HepG2 (cell line): ENCODE data around the gene B3GNT8. TPM values are rescaled to one million over a fixed set of nuclear protein-coding genes. Genes with fewer than 3 reads are reported as not detected.

Source experiments
- JDP2 ChIP-seq: sonication (generic); formaldehyde crosslinking; IDR thresholded peaks from 2 replicates; pipeline ENCODE4 v1.8.1; 2022; ENCODE audit warnings: missing genetic modification reagents, borderline replicate concordance
- NR2C2 ChIP-seq: sonication (generic); formaldehyde crosslinking; IDR thresholded peaks from 2 replicates; pipeline ENCODE4 v1.4.0; 2020; ENCODE audit warnings: missing genetic modification reagents, mild to moderate bottlenecking, moderate library complexity, borderline replicate concordance
- NR3C1 ChIP-seq: sonication (generic); formaldehyde crosslinking; IDR thresholded peaks from 2 replicates; pipeline ENCODE4 v1.4.0; 2020; ENCODE audit warnings: missing genetic modification reagents
- POLR2AphosphoS5 ChIP-seq: IDR thresholded peaks from 2 replicates; pipeline ENCODE4 v1.6.1; 2012; ENCODE audit warnings: low read depth, low read length
- ZNF136 ChIP-seq: sonication (generic); formaldehyde crosslinking; IDR thresholded peaks from 2 replicates; pipeline ENCODE4 v1.8.1; 2022; ENCODE audit warnings: low read depth, mild to moderate bottlenecking, moderate library complexity, missing genetic modification reagents
- ZNF350 ChIP-seq: sonication (generic); formaldehyde crosslinking; IDR thresholded peaks from 2 replicates; pipeline ENCODE4 v1.4.0; 2020; ENCODE audit warnings: mild to moderate bottlenecking, low read depth, missing genetic modification reagents, borderline replicate concordance
- ZNF460 ChIP-seq: sonication (generic); formaldehyde crosslinking; IDR thresholded peaks from 2 replicates; pipeline ENCODE4 v1.5.1; 2020; ENCODE audit warnings: missing genetic modification reagents, mild to moderate bottlenecking, borderline replicate concordance
- ZNF562 ChIP-seq: sonication (generic); formaldehyde crosslinking; IDR thresholded peaks from 2 replicates; pipeline ENCODE4 v1.8.0; 2022; ENCODE audit warnings: missing genetic modification reagents, borderline replicate concordance
- polyA plus RNA-seq, 8 experiments: library from polyadenylated mRNA; depleted of rRNA in 3 of 8; stranded (reverse) in 7 of 8; unstranded in 1 of 8; fragments of >200 nt; fragmentation: Illumina TruSeq in 4 of 8; extraction: Trizol in 4 of 8; gene quantifications; 2 replicates each; pipeline versions ENCODE4 v1.2.1 to v1.2.3, GENCODE V29; 2011 to 2016; ENCODE audit warnings: low read depth in 4 of 8, missing spikeins in 1 of 8, mixed read lengths in 1 of 8; ENCODE audit not compliant: insufficient read depth in 1 of 8
- total RNA-seq, 5 experiments: library from RNA; depleted of rRNA; stranded (reverse); fragments of >200 nt; fragmentation: Illumina TruSeq; extraction: Trizol; gene quantifications; 2 replicates each; pipeline ENCODE4 v1.2.3, GENCODE V29; 2016; ENCODE audit warnings: low read depth in 1 of 5
- TF ChIP-seq, protein P1 (sequence below): sonication (generic); formaldehyde crosslinking; IDR thresholded peaks from 2 replicates; pipeline ENCODE4 v1.5.0; 2020; ENCODE audit warnings: mild to moderate bottlenecking, missing genetic modification reagents, moderate library complexity
- TF ChIP-seq, protein P2 (sequence below): IDR thresholded peaks from 2 replicates; pipeline ENCODE4 v1.6.1; 2016; ENCODE audit warnings: missing compliant biosample characterization, missing genetic modification reagents, borderline replicate concordance
- TF ChIP-seq, protein P3 (sequence below): sonication (generic); formaldehyde crosslinking; IDR thresholded peaks from 2 replicates; pipeline ENCODE4 v1.4.0; 2020; ENCODE audit warnings: mild to moderate bottlenecking, missing genetic modification reagents
- TF ChIP-seq, protein P4 (sequence below): sonication (generic); formaldehyde crosslinking; IDR thresholded peaks from 2 replicates; pipeline ENCODE4 v1.4.0; 2020; ENCODE audit warnings: missing genetic modification reagents
- TF ChIP-seq, protein P5 (sequence below): sonication (generic); formaldehyde crosslinking; IDR thresholded peaks from 2 replicates; pipeline ENCODE4 v1.4.0; 2020; ENCODE audit warnings: missing genetic modification reagents; ENCODE audit errors: not compliant biosample characterization

Gene B3GNT8
- total and polyA plus RNA-seq, 2 of the 13 experiments (the other 11 are each of a cell fraction or from before 2014, with no cell fraction given): 0.26 to 1.9 TPM

DNA sequence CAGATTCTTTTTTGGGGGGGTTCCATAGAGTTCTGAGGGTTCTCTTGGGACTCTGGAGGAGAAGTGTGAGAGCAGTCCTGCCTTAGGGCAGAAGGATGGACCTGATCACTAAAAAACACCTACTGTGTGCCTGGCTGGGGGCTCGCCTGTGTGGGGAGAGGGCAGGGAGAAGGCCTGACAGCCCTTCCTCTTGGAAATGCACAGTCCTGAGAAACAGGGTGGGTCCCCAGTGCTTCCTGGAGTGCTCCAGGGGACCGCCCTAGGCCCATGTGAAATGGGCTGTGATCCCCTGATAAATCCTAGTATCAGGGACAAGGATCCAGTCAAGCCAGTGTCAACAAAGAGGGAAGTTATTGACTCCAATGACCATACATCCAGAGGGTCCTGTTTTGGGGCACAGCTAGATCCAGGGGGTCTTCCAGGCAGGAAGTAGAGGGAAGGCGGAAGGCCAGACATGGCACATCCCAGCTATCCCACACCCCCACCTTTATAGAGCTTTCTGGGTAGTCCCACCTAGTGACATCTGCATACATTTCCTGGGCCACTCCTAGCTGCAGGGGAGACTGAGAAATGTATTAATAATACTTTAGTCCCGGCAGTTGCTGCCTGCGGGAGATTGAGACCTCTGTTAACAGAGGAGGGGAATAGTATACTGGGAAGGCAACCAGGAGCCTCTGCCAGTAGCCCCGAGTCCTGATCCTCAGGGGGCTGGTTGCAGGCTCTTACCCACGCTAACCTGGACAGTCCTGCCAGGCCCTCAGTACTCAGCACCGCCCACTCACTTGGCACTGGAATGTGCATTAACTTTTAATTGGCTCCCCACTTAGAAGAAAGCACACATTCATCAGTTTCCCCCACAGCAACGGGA is 15.8 kb downstream of the B3GNT8 start (continued):
- TF ChIP-seq, protein P1, sequence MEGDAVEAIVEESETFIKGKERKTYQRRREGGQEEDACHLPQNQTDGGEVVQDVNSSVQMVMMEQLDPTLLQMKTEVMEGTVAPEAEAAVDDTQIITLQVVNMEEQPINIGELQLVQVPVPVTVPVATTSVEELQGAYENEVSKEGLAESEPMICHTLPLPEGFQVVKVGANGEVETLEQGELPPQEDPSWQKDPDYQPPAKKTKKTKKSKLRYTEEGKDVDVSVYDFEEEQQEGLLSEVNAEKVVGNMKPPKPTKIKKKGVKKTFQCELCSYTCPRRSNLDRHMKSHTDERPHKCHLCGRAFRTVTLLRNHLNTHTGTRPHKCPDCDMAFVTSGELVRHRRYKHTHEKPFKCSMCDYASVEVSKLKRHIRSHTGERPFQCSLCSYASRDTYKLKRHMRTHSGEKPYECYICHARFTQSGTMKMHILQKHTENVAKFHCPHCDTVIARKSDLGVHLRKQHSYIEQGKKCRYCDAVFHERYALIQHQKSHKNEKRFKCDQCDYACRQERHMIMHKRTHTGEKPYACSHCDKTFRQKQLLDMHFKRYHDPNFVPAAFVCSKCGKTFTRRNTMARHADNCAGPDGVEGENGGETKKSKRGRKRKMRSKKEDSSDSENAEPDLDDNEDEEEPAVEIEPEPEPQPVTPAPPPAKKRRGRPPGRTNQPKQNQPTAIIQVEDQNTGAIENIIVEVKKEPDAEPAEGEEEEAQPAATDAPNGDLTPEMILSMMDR (CRISPR knock-in tag): no peak
- no peak for TF ChIP-seq ZNF562
- no peak for TF ChIP-seq ZNF136 (CRISPR knock-in tag)
- TF ChIP-seq, protein P2, sequence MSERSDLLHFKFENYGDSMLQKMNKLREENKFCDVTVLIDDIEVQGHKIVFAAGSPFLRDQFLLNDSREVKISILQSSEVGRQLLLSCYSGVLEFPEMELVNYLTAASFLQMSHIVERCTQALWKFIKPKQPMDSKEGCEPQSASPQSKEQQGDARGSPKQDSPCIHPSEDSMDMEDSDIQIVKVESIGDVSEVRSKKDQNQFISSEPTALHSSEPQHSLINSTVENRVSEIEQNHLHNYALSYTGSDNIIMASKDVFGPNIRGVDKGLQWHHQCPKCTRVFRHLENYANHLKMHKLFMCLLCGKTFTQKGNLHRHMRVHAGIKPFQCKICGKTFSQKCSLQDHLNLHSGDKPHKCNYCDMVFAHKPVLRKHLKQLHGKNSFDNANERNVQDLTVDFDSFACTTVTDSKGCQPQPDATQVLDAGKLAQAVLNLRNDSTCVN (CRISPR knock-in tag): no peak
- no peak for TF ChIP-seq ZNF460 (CRISPR knock-in tag)
- TF ChIP-seq NR3C1 (CRISPR knock-in tag): no peak
- TF ChIP-seq JDP2 (CRISPR knock-in tag): no peak
- TF ChIP-seq POLR2AphosphoS5: no peak
- TF ChIP-seq, protein P3, sequence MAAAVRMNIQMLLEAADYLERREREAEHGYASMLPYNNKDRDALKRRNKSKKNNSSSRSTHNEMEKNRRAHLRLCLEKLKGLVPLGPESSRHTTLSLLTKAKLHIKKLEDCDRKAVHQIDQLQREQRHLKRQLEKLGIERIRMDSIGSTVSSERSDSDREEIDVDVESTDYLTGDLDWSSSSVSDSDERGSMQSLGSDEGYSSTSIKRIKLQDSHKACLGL (CRISPR knock-in tag): no peak
- TF ChIP-seq, protein P4, sequence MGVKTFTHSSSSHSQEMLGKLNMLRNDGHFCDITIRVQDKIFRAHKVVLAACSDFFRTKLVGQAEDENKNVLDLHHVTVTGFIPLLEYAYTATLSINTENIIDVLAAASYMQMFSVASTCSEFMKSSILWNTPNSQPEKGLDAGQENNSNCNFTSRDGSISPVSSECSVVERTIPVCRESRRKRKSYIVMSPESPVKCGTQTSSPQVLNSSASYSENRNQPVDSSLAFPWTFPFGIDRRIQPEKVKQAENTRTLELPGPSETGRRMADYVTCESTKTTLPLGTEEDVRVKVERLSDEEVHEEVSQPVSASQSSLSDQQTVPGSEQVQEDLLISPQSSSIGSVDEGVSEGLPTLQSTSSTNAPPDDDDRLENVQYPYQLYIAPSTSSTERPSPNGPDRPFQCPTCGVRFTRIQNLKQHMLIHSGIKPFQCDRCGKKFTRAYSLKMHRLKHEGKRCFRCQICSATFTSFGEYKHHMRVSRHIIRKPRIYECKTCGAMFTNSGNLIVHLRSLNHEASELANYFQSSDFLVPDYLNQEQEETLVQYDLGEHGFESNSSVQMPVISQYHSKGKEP (CRISPR knock-in tag): no peak
- TF ChIP-seq, protein P5, sequence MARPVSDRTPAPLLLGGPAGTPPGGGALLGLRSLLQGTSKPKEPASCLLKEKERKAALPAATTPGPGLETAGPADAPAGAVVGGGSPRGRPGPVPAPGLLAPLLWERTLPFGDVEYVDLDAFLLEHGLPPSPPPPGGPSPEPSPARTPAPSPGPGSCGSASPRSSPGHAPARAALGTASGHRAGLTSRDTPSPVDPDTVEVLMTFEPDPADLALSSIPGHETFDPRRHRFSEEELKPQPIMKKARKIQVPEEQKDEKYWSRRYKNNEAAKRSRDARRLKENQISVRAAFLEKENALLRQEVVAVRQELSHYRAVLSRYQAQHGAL: no peak
- no peak for TF ChIP-seq ZNF350 (CRISPR knock-in tag)
- no peak for TF ChIP-seq NR2C2 (CRISPR knock-in tag)
